K562 (cell line): Measurements from ENCODE around the gene GULP1. TPM values are rescaled to one million over a fixed set of nuclear protein-coding genes. Genes with fewer than 3 reads are reported as not detected.

ENCODE experiments used
- ATAC-seq: fragments of 200-7000 bp; cut with Tn5 transposase; 3 replicates; pipeline ENCODE4 v1.9.1; 2020; ENCODE audit warnings: moderate library complexity
- BruUV-seq: library from RNA; stranded (reverse); fragments of 400-500 nt; replicated peaks from 2 replicates; lab custom pipeline; 2021; lab: Mats Ljungman, UMichigan
- CTCF ChIA-PET: fragments of 300-600 bp; formaldehyde crosslinking; extraction: SDS; loops from one replicate; lab custom pipeline; 2021; ENCODE audit warnings: low intra/inter-chr PET ratio; lab: Yijun Ruan, JAX
- POLR2A ChIA-PET: fragments of 300-600, 350-650 bp; sonication (Branson Sonifier 250); formaldehyde crosslinking; extraction: SDS; loops from one replicate; lab custom pipeline; 2021; ENCODE audit warnings: antibody characterized with exemption, inconsistent platforms; lab: Yijun Ruan, JAX
- DNase-seq, 4 experiments: peaks; one replicate each; pipeline versions ENCODE4 v3.0.0 to v3.0.0-alpha.2; 2011 to 2018; ENCODE audit warnings: low spot score in 3 of 4, mixed read lengths in 3 of 4; ENCODE audit errors: extremely low read depth in 1 of 4
- FAIRE-seq: peaks from 2 replicates; lab custom pipeline; 2011; peaks lifted over from hg19 to GRCh38; lab: Jason Lieb, UNC
- H2AFZ ChIP-seq: 2 replicates; pipeline ENCODE4 v1.6.0; 2011; ENCODE audit warnings: low read depth, low read length, control low read depth, inconsistent platforms
- H3K27ac ChIP-seq: fragments of 200-600 bp; 3 replicates; pipeline ENCODE4 v1.8.0; 2011; ENCODE audit warnings: low read depth, mild to moderate bottlenecking, control low read depth, inconsistent platforms, low read length, moderate library complexity, mixed read lengths; ENCODE audit errors: extremely low read depth
- H3K27me3 ChIP-seq, 2 experiments: fragments of 300-600 bp in 1 of 2; 2 replicates in 1 of 2; 3 replicates in 1 of 2; pipeline versions ENCODE4 v1.6.0 to v1.8.0; 2011; ENCODE audit warnings: inconsistent platforms in 2 of 2, low read length in 2 of 2, mild to moderate bottlenecking in 1 of 2, mixed read lengths in 1 of 2, moderate library complexity in 1 of 2; ENCODE audit not compliant: control insufficient read depth in 2 of 2, insufficient read depth in 2 of 2
- H3K36me3 ChIP-seq: fragments of 300-600 bp; 3 replicates; pipeline ENCODE4 v1.8.0; 2011; ENCODE audit warnings: mild to moderate bottlenecking, low read length, inconsistent platforms; ENCODE audit not compliant: control insufficient read depth, insufficient read depth
- H3K4me1 ChIP-seq, 2 experiments: fragments of 200-600 bp in 1 of 2; replicated peaks in 1 of 2; 2 replicates in 1 of 2; 3 replicates in 1 of 2; pipeline versions ENCODE4 v1.5.1 to v1.8.0; 2011; ENCODE audit warnings: inconsistent platforms in 2 of 2, low read length in 2 of 2, mild to moderate bottlenecking in 1 of 2, mixed read lengths in 1 of 2, moderate library complexity in 1 of 2; ENCODE audit not compliant: control insufficient read depth in 2 of 2, insufficient read depth in 2 of 2
- H3K4me2 ChIP-seq: 2 replicates; pipeline ENCODE4 v1.6.1; 2011; ENCODE audit warnings: low read length, control low read depth, inconsistent platforms, mixed read lengths; ENCODE audit not compliant: insufficient read depth
- H3K4me3 ChIP-seq: fragments of 200-600 bp; sonication (generic), shearing (Covaris generic); 2 replicates; pipeline ENCODE4 v1.5.1; 2016; ENCODE audit warnings: control low read depth, inconsistent platforms
- H3K79me2 ChIP-seq: fragments of 200-600 bp; 3 replicates; pipeline ENCODE4 v1.8.0; 2011; ENCODE audit warnings: low read length, inconsistent platforms; ENCODE audit not compliant: control insufficient read depth, insufficient read depth
- H3K9ac ChIP-seq, 2 experiments: 2 replicates each; pipeline versions ENCODE4 v1.6.0 to v1.6.1; 2011; ENCODE audit warnings: low read depth in 2 of 2, low read length in 2 of 2, control low read depth in 1 of 2, inconsistent platforms in 1 of 2, mild to moderate bottlenecking in 1 of 2, mixed read lengths in 1 of 2; ENCODE audit not compliant: insufficient read depth in 1 of 2
- H3K9me1 ChIP-seq: one replicate; pipeline ENCODE4 v1.6.0; 2011; ENCODE audit warnings: inconsistent platforms, mild to moderate bottlenecking, low read length, moderate library complexity; ENCODE audit not compliant: control insufficient read depth, insufficient read depth
- H3K9me3 ChIP-seq: replicated peaks from 2 replicates; pipeline ENCODE4 v1.5.1; 2011; ENCODE audit warnings: low read depth, low read length, inconsistent platforms; ENCODE audit not compliant: control insufficient read depth, insufficient read depth
- H4K20me1 ChIP-seq: replicated peaks from 2 replicates; pipeline ENCODE4 v1.6.1; 2011; ENCODE audit warnings: low read length, inconsistent platforms, mixed read lengths; ENCODE audit not compliant: control insufficient read depth, insufficient read depth
- CHD2 ChIP-seq: IDR thresholded peaks from 2 replicates; pipeline ENCODE4 v1.6.1; 2011; ENCODE audit warnings: low read depth, low read length
- COPS2 ChIP-seq: fragments of 450-650 bp; conservative IDR thresholded peaks from 2 replicates; pipeline ENCODE4 v1.6.1; 2016; ENCODE audit warnings: mild to moderate bottlenecking, moderate library complexity
- CREB5 ChIP-seq: fragments of 250-450 bp; sonication (Bioruptor Pico); IDR thresholded peaks from 2 replicates; pipeline ENCODE4 v1.5.0; 2020; ENCODE audit warnings: mild to moderate bottlenecking
- CTCFL ChIP-seq: IDR thresholded peaks from 2 replicates; pipeline ENCODE4 v1.6.1; 2011; ENCODE audit warnings: borderline replicate concordance, low read depth, mild to moderate bottlenecking, moderate library complexity, low read length; ENCODE audit not compliant: insufficient read depth, poor library complexity, severe bottlenecking
- KLF13 ChIP-seq: fragments of 450-650 bp; IDR thresholded peaks from 2 replicates; pipeline ENCODE4 v1.6.1; 2016; ENCODE audit warnings: missing genetic modification characterization, low read depth, mild to moderate bottlenecking, missing compliant biosample characterization, moderate library complexity, borderline replicate concordance
- MCM5 ChIP-seq: fragments of 450-650 bp; IDR thresholded peaks from 2 replicates; pipeline ENCODE4 v1.6.1; 2016; ENCODE audit warnings: low read depth
- NCOR1 ChIP-seq: fragments of 450-650 bp; IDR thresholded peaks from 2 replicates; pipeline ENCODE4 v1.6.1; 2016; ENCODE audit warnings: mild to moderate bottlenecking, moderate library complexity
- NR2C2 ChIP-seq, 2 experiments: fragments of 200-800 bp in 1 of 2; sonication (Bioruptor generic) in 1 of 2; sonication (generic) in 1 of 2; formaldehyde crosslinking in 1 of 2; IDR thresholded peaks; 2 replicates each; pipeline versions ENCODE4 v1.6.1 to v1.8.0; 2016 to 2022; ENCODE audit warnings: mild to moderate bottlenecking in 1 of 2, missing compliant biosample characterization in 1 of 2, missing genetic modification characterization in 1 of 2, missing genetic modification reagents in 1 of 2
- SIN3B ChIP-seq: fragments of 450-650 bp; IDR thresholded peaks from 2 replicates; pipeline ENCODE4 v1.6.1; 2017; ENCODE audit warnings: low read depth, mild to moderate bottlenecking, moderate library complexity
- TSC22D4 ChIP-seq: fragments of 450-650 bp; IDR thresholded peaks from 2 replicates; pipeline ENCODE4 v1.6.1; 2016; ENCODE audit warnings: missing genetic modification characterization, missing biosample characterization, control low read depth
- ZNF175 ChIP-seq: fragments of 200-800 bp; sonication (Bioruptor generic); IDR thresholded peaks from 2 replicates; pipeline ENCODE4 v1.6.1; 2016; ENCODE audit warnings: low read depth, mild to moderate bottlenecking, missing genetic modification characterization, missing compliant biosample characterization
- ZNF778 ChIP-seq: fragments of 450-650 bp; formaldehyde crosslinking; IDR thresholded peaks from 2 replicates; pipeline ENCODE4 v1.4.0; 2020; ENCODE audit warnings: mild to moderate bottlenecking, moderate library complexity
- ZNF79 ChIP-seq: fragments of 250-450 bp; sonication (Bioruptor Pico); IDR thresholded peaks from 2 replicates; pipeline ENCODE4 v1.4.0; 2020; ENCODE audit warnings: low read depth, mild to moderate bottlenecking, moderate library complexity
- WGBS: fragments of 100-300 bp; shearing (Covaris generic); methylation state at CpG from one replicate; pipeline ENCODE4 v1.1.6; 2016; ENCODE audit warnings: low coverage, mixed read lengths; ENCODE audit not compliant: insufficient coverage; ENCODE audit errors: missing lambda C conversion rate; 5-methylcytosine and 5-hydroxymethylcytosine counted together
- in situ Hi-C: fragments of 300-500 bp; cut with MboI; formaldehyde crosslinking; loops from 4 replicates; pipeline ENCODE4 v1.15.0; 2018; ENCODE audit warnings: inconsistent platforms, mixed read lengths
- intact Hi-C: fragments of 100-400 bp; cut with micrococcal nuclease; formaldehyde crosslinking; loops from 2 replicates; pipeline ENCODE4 v1.14.2; 2022
- polyA plus RNA-seq, 8 experiments: library from polyadenylated mRNA; depleted of rRNA in 4 of 8; stranded (reverse) in 5 of 8; unstranded in 3 of 8; fragments of >200 nt; fragmentation: Nextera tagmentation in 2 of 8; fragmentation: Illumina TruSeq in 1 of 8; extraction: Ambion mirVana in 2 of 8; extraction: Trizol in 1 of 8; gene quantifications; 2 replicates each; pipeline versions ENCODE4 v1.2.1 to v1.2.3, GENCODE V29; 2011 to 2014; ENCODE audit warnings: inconsistent platforms in 1 of 8, missing spikeins in 1 of 8
- total RNA-seq, 7 experiments: library from RNA; depleted of rRNA in 6 of 7; stranded (reverse); fragments of >200 nt in 6 of 7; fragmentation: Illumina TruSeq in 2 of 7; extraction: Trizol in 2 of 7; gene quantifications; 2 replicates each; pipeline versions ENCODE4 v1.2.1 to v1.2.3, GENCODE V29; 2011 to 2021; ENCODE audit warnings: low replicate concordance in 1 of 7
- TF ChIP-seq, protein P1 (sequence below), 2 experiments: fragments of 450-650 bp in 1 of 2; IDR thresholded peaks; 2 replicates each; pipeline ENCODE4 v1.6.1; 2011 to 2017; ENCODE audit warnings: low read depth in 2 of 2, antibody characterized with exemption in 1 of 2, borderline replicate concordance in 1 of 2, low read length in 1 of 2, mild to moderate bottlenecking in 1 of 2, mixed read lengths in 1 of 2; ENCODE audit not compliant: control insufficient read depth in 1 of 2

The GULP1 gene
- total and polyA plus RNA-seq, 9 of the 15 experiments (the other 6 are each of a cell fraction or from before 2014, with no cell fraction given) = 8.5 to 25.3 (median 19.5) TPM

DNA sequence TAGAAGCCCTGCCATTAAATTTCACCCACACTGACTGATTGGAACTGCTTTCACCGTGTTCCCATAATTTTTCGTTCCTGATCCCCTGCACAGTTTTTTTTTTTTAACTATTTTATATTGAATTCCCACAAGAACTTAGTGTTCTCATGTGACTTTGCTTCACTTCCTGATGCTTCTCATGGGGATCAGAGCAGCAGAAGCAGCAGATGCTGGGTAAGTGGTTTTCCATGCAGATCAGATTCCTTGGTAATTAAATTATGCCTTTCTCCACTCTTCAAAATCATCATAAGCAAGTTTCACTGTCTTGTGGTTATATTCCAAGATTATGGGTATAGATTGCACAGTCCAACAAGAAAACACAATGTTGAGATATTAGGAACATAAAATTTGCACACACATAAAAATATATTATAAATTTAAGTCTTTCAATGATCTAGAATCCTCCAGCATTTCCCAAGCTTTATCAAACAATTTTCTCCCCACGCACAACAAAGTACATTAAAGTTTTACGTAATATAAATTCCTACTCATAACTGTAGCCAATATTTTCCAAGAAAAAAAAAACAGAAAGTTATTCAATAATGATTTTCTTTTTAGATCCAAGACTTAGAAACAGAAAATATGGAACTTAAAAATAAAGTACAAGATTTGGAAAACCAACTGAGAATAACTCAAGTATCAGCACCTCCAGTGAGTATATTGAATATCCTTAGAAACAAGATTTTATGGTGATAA, 277.9 kb downstream of the GULP1 start:
- Histone ChIP-seq H3K9me1 (no peaks in the 10 kb centered on the region), H3K27me3 (no peaks in the 10 kb centered on the region), H3K9ac (no peak overlapping the region), H3K27ac (no peak overlapping the region), H2AFZ (no peak overlapping the region)
- BruUV-seq = no TSS peak
- no peak for DNase-seq
- CTCF ChIA-PET = no interaction called here
- 100% methylated on average over 2 of the region's 4 CpGs for WGBS
- intact Hi-C loops = no loop called here
- POLR2A ChIA-PET = no interaction called here
- TF ChIP-seq CHD2 = no peak
- TF ChIP-seq ZNF778 (CRISPR knock-in tag) = no peak
- no peak for TF ChIP-seq ZNF79
- TF ChIP-seq NR2C2 (CRISPR knock-in tag; IDR thresholded peaks at IDR 0.05) = no peak
- TF ChIP-seq NR2C2 (tag; IDR thresholded peaks at IDR 0.05) = no peak
- TF ChIP-seq ZNF175 (CRISPR knock-in tag) = no peak
- TF ChIP-seq MCM5 = no peak
- TF ChIP-seq SIN3B = no peak
- TF ChIP-seq KLF13 (tag) = no peak
- TF ChIP-seq CTCFL = no peak
- TF ChIP-seq, protein P1, sequence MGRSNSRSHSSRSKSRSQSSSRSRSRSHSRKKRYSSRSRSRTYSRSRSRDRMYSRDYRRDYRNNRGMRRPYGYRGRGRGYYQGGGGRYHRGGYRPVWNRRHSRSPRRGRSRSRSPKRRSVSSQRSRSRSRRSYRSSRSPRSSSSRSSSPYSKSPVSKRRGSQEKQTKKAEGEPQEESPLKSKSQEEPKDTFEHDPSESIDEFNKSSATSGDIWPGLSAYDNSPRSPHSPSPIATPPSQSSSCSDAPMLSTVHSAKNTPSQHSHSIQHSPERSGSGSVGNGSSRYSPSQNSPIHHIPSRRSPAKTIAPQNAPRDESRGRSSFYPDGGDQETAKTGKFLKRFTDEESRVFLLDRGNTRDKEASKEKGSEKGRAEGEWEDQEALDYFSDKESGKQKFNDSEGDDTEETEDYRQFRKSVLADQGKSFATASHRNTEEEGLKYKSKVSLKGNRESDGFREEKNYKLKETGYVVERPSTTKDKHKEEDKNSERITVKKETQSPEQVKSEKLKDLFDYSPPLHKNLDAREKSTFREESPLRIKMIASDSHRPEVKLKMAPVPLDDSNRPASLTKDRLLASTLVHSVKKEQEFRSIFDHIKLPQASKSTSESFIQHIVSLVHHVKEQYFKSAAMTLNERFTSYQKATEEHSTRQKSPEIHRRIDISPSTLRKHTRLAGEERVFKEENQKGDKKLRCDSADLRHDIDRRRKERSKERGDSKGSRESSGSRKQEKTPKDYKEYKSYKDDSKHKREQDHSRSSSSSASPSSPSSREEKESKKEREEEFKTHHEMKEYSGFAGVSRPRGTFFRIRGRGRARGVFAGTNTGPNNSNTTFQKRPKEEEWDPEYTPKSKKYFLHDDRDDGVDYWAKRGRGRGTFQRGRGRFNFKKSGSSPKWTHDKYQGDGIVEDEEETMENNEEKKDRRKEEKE (IDR thresholded peaks at IDR 0.05; ENCODE audit: borderline replicate concordance in 1 of 2, control insufficient read depth in 1 of 2, low read depth in 2 of 2, low read length in 1 of 2) = no peak
- no peak for TF ChIP-seq TSC22D4 (tag)
- no peak for TF ChIP-seq NCOR1
- no peak for TF ChIP-seq COPS2
- TF ChIP-seq CREB5 (CRISPR knock-in tag) = no peak
- TF ChIP-seq, all 486 proteins: peak for 0
- Histone ChIP-seq H3K4me2 (no peak overlapping the region), H3K36me3 (peaks cover 5% of the 10 kb centered on the region; the same call in 1 of the 3 replicates), H4K20me1 (no peaks in the 10 kb centered on the region), H3K4me3 (no peak overlapping the region), H3K79me2 (no peaks in the 10 kb centered on the region), H3K9me3 (no peaks in the 10 kb centered on the region), H3K4me1 (no peaks in the 10 kb centered on the region)
- in situ Hi-C loops = no loop called here
- no peak for ATAC-seq
- no peak for FAIRE-seq
